Measurements from ENCODE around the gene PLPP2. TPM values are rescaled to one million over a fixed set of nuclear protein-coding genes. Genes with fewer than 3 reads are reported as not detected.

The PLPP2 gene
- total RNA-seq, 1 experiment from 2014 or later = not detected

DNA sequence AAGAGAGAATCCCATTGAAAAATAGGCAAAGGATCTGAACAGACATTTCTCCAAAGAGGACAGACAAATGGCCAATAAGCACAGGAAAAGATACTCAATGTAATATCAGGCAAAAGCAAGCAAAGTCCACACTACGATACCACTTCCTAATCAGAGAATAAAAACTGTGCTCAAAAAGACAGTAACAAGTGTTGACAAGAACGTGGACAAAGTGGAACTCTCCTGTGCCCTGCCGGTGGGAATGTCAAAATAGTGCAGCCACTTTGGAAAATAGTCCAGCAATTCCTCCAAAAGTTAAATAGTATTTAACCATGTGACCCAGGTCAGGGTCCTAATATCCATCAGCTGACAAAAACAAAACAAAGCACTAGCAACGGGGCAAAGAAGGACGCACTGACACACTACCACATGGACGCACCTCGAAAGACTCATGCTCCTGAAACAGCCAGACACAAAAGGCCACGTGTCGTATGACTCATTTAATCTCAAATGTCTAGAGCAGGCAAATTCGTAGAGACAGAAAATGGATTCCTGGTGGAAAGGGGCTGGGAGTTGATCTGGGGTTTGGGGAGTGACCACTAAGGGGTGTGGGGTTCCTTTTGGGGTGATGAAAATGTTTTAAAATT lies 48.2 kb upstream of the PLPP2 start:
- H2AFZ ChIP-seq (ENCODE audit: low read length) = no peak overlapping the region
- DNase-seq (no peak), ATAC-seq (no peak)
- no peaks in the 10 kb centered on the region for H3K9me2 ChIP-seq (replicated peaks; ENCODE audit: low read length)
- H4K20me1 ChIP-seq (ENCODE audit: low read length) = peaks cover 21% of the 10 kb centered on the region; the same call in 1 of the 2 replicates
- H3K4me1 ChIP-seq (ENCODE audit: insufficient read depth, low read length) = peaks cover 25% of the 10 kb centered on the region
- POLR2A ChIA-PET (ENCODE audit: unreplicated experiment) = no interaction called here
- H3K9ac ChIP-seq (ENCODE audit: low read length) = no peak overlapping the region
- intact Hi-C loops (cut with micrococcal nuclease) = no loop called here
- no peak overlapping the region for H3K27ac ChIP-seq (ENCODE audit: low read length)
- peaks cover 42% of the 10 kb centered on the region for H3K79me2 ChIP-seq (ENCODE audit: low read length)
- H3K36me3 ChIP-seq (ENCODE audit: low read depth, low read length) = no peaks in the 10 kb centered on the region
- CTCF ChIA-PET = no interaction called here
- H3K4me2 ChIP-seq (ENCODE audit: low read length) = no peak overlapping the region
- no TSS peak for BruUV-seq (replicated peaks)
- no peaks in the 10 kb centered on the region for H3F3A ChIP-seq (ENCODE audit: low read length, unreplicated experiment)
- TF ChIP-seq, protein P1, sequence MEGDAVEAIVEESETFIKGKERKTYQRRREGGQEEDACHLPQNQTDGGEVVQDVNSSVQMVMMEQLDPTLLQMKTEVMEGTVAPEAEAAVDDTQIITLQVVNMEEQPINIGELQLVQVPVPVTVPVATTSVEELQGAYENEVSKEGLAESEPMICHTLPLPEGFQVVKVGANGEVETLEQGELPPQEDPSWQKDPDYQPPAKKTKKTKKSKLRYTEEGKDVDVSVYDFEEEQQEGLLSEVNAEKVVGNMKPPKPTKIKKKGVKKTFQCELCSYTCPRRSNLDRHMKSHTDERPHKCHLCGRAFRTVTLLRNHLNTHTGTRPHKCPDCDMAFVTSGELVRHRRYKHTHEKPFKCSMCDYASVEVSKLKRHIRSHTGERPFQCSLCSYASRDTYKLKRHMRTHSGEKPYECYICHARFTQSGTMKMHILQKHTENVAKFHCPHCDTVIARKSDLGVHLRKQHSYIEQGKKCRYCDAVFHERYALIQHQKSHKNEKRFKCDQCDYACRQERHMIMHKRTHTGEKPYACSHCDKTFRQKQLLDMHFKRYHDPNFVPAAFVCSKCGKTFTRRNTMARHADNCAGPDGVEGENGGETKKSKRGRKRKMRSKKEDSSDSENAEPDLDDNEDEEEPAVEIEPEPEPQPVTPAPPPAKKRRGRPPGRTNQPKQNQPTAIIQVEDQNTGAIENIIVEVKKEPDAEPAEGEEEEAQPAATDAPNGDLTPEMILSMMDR (conservative IDR thresholded peaks at IDR 0.05; ENCODE audit: low read depth, low read length) = no peak
- TF ChIP-seq EZH2 (IDR thresholded peaks at IDR 0.05; ENCODE audit: low read length, unreplicated experiment) (no peak), EZH2phosphoT487 (IDR thresholded peaks at IDR 0.05; ENCODE audit: borderline replicate concordance, low read length) (no peak)
- no peaks in the 10 kb centered on the region for H3K9me3 ChIP-seq (ENCODE audit: low read length)
- no peak overlapping the region for H3K4me3 ChIP-seq (ENCODE audit: low read length)
- H3K27me3 ChIP-seq (ENCODE audit: low read length) = no peaks in the 10 kb centered on the region

DNA sequence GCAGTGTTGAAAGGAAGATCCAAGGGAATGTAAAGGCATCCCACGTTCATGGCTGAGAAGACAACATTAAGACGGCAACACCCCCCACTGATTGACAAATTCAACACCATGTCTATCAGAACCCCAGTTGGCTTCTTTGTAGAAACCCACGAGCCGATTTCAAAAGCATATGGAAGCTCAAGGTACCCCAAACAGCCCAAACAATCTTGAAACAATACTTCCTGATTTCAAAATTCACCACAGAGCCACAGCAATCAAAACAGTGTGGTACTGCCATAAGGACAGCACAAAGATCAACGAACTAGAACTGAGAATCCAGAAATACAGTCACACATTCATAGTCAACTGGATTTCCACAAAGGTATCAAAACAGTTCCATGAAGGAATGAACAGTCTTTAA lies 47.2 kb upstream of the PLPP2 start:
- Histone ChIP-seq H3K79me2 (ENCODE audit: low read length) (peaks cover 35% of the 10 kb centered on the region), H3K4me2 (ENCODE audit: low read length) (no peak overlapping the region), H2AFZ (ENCODE audit: low read length) (no peak overlapping the region), H3K27ac (ENCODE audit: low read length) (no peak overlapping the region), H3K9me2 (replicated peaks; ENCODE audit: low read length) (no peaks in the 10 kb centered on the region), H4K20me1 (ENCODE audit: low read length) (peaks cover 21% of the 10 kb centered on the region; the same call in 1 of the 2 replicates), H3K36me3 (ENCODE audit: low read depth, low read length) (no peaks in the 10 kb centered on the region), H3K9me3 (ENCODE audit: low read length) (no peaks in the 10 kb centered on the region), H3K4me1 (ENCODE audit: insufficient read depth, low read length) (peaks cover 21% of the 10 kb centered on the region), H3K4me3 (ENCODE audit: low read length) (no peak overlapping the region), H3K9ac (ENCODE audit: low read length) (no peak overlapping the region), H3K27me3 (ENCODE audit: low read length) (no peaks in the 10 kb centered on the region), H3F3A (ENCODE audit: low read length, unreplicated experiment) (no peaks in the 10 kb centered on the region)
- TF ChIP-seq EZH2 (IDR thresholded peaks at IDR 0.05; ENCODE audit: low read length, unreplicated experiment) (no peak), EZH2phosphoT487 (IDR thresholded peaks at IDR 0.05; ENCODE audit: borderline replicate concordance, low read length) (no peak)
- TF ChIP-seq, protein P1 (conservative IDR thresholded peaks at IDR 0.05; ENCODE audit: low read depth, low read length) = no peak
- no peak for ATAC-seq
- intact Hi-C loops (cut with micrococcal nuclease) = no loop called here
- no peak for DNase-seq
- ChIA-PET POLR2A (ENCODE audit: unreplicated experiment) (no interaction called here), CTCF (no interaction called here)
- no TSS peak for BruUV-seq (replicated peaks)

DNA sequence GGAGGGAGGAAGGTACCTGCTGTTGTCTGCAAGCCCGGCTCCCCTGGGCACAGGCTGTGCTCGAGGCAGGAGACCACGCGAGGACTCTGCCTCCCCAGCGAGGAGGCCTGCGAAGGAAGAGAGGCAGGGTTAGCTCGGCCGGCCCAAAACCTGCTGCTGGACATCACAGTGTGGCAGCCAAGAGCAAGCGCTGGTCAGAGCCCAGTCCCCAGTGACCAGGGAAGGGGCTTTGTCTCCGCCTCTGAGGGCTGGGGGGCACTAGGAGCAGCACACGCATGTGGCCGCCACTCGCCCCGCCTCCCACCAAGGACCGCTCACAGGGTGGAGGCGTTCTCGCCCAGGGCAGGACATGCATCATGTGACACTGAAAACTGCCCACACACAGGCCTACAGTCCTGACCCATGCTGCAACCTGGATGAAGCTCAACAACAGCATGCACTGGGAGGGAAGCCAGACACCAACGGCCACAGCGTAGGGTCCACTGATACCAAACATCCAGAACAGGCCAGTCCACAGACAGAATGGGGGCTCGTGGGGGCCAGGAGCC lies 44.9 kb upstream of the PLPP2 start:
- BruUV-seq (replicated peaks) = no TSS peak
- no peaks in the 10 kb centered on the region for H3K4me1 ChIP-seq (ENCODE audit: insufficient read depth, low read length)
- no peaks in the 10 kb centered on the region for H3F3A ChIP-seq (ENCODE audit: low read length, unreplicated experiment)
- POLR2A ChIA-PET (ENCODE audit: unreplicated experiment) = no interaction called here
- intact Hi-C loops (cut with micrococcal nuclease) = no loop called here
- no peak overlapping the region for H3K4me2 ChIP-seq (ENCODE audit: low read length)
- no peak overlapping the region for H3K27ac ChIP-seq (ENCODE audit: low read length)
- TF ChIP-seq, protein P1 (conservative IDR thresholded peaks at IDR 0.05; ENCODE audit: low read depth, low read length) = no peak
- TF ChIP-seq EZH2 (IDR thresholded peaks at IDR 0.05; ENCODE audit: low read length, unreplicated experiment) = no peak
- TF ChIP-seq EZH2phosphoT487 (IDR thresholded peaks at IDR 0.05; ENCODE audit: borderline replicate concordance, low read length) = no peak
- H2AFZ ChIP-seq (ENCODE audit: low read length) = no peak overlapping the region
- H3K4me3 ChIP-seq (ENCODE audit: low read length) = no peak overlapping the region
- H3K9me3 ChIP-seq (ENCODE audit: low read length) = no peaks in the 10 kb centered on the region
- H4K20me1 ChIP-seq (ENCODE audit: low read length) = peaks cover 7% of the 10 kb centered on the region; the same call in 1 of the 2 replicates
- H3K9me2 ChIP-seq (replicated peaks; ENCODE audit: low read length) = no peaks in the 10 kb centered on the region
- DNase-seq (no peak), ATAC-seq (no peak)
- CTCF ChIA-PET = no interaction called here
- peaks cover 12% of the 10 kb centered on the region for H3K79me2 ChIP-seq (ENCODE audit: low read length)
- H3K9ac ChIP-seq (ENCODE audit: low read length) = no peak overlapping the region
- no peaks in the 10 kb centered on the region for H3K27me3 ChIP-seq (ENCODE audit: low read length)
- H3K36me3 ChIP-seq (ENCODE audit: low read depth, low read length) = no peaks in the 10 kb centered on the region

Measured in PC-3 (cell line).